Left cardiac atrium (tissue), 4 donors: Measurements from ENCODE around the gene PEPD. TPM values are rescaled to one million over a fixed set of nuclear protein-coding genes. Genes with fewer than 3 reads are reported as not detected.

Experiments used
- ATAC-seq, 2 donors: fragments of 200-7000 bp; cut with Tn5 transposase; one replicate each; pipeline ENCODE4 v1.9.1; 2020; ENCODE audit warnings: mild to moderate bottlenecking in 2 of 2, moderate library complexity in 2 of 2
- DNase-seq: peaks from one replicate; pipeline ENCODE4 v3.0.0-alpha.2; 2020
- intact Hi-C, 2 donors: fragments of 100-400 bp; cut with DNase I; formaldehyde crosslinking; loops; one replicate each; pipeline versions ENCODE4 v1.14.1 to v1.15.1; 2022 to 2023
- total RNA-seq, 2 donors: library from RNA; stranded (reverse); fragmentation: NEBNext Ultra II Directional; extraction: Animal tissue kit (Norgen Biotek cat#: 25700); gene quantifications; one replicate each; pipeline ENCODE4 v1.2.1, GENCODE V29; 2021
- donor health status: DM: no; HTN: yes; CAD: no.
- donor health status: DM: no; HTN: yes; CAD: no; lungs with severe emphysema.
- donor health status: DM: yes; HTN: yes; CAD: no.
- donor health status: Dilated cardiomyopathy.

Gene PEPD
- total RNA-seq, 2 donors from 2014 or later: 40.3 to 51.7 TPM

GRCh38 chr19:33550768-33551167, 29.2 kb upstream of the PEPD start:
- ATAC-seq (no peak), DNase-seq (no peak)
- intact Hi-C loops: no loop called here

- intact Hi-C loops: no loop called here
- ATAC-seq (no peak), DNase-seq (no peak)
Measured at GRCh38 chr19:33547676-33548075, 26.1 kb upstream of the PEPD start.

DNA sequence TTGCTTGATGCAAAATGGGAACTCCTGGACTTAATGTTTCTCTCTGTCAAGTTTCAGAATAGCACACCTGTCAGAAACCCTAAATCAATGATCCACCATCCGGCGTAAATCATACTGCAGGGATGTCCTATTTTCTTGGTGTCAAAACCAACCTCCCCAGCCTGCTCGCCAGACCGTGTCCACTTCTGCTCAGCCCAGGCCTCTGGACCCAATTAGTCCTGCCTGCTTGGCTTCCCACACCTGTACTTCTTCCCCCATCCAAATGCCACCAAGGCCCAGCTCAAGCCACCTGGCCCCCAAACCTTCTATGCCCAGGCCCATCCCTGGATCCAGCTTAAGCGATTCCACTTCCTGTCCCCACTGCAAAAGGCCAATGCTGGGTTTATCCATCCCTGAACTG, 25.1 kb upstream of the PEPD start:
- no peak for DNase-seq
- ATAC-seq: no peak
- intact Hi-C loops: no loop called here

GRCh38 chr19:33545217-33545981, 23.8 kb upstream of the PEPD start:
- intact Hi-C loops: no loop called here
- no peak for ATAC-seq
- DNase-seq: no peak

GRCh38 chr19:33535226-33535625, 13.6 kb upstream of the PEPD start:
- intact Hi-C loops: no loop called here
- ATAC-seq (no peak), DNase-seq (no peak)

GRCh38 chr19:33532859-33533460, 11.4 kb upstream of the PEPD start:
- no peak for ATAC-seq
- intact Hi-C loops: no loop called here

DNA sequence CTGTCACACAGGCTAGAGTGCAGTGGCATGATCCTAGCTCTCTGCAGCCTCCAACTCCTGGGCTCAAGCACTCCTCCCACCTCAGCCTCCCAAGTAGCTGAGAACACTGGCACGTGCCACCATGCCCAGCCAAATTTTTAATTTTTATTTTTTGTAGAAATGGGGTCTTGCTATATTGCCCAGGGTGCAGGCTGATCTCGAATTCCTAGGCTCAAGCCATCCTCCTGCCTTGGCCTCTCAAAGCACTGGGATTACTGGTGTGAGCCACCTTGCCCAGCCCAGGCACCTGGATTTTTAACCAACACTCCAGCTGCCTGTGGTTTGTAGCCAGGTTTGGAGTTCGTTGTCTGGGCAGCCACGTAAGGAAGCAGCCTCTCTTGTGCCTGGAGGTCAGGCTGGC, 9.3 kb upstream of the PEPD start:
- intact Hi-C loops: no loop called here
- no peak for ATAC-seq
- DNase-seq: no peak

More at GRCh38 chr19:33532859-33533460, 11.4 kb upstream of the PEPD start:
- no peak for DNase-seq

DNA sequence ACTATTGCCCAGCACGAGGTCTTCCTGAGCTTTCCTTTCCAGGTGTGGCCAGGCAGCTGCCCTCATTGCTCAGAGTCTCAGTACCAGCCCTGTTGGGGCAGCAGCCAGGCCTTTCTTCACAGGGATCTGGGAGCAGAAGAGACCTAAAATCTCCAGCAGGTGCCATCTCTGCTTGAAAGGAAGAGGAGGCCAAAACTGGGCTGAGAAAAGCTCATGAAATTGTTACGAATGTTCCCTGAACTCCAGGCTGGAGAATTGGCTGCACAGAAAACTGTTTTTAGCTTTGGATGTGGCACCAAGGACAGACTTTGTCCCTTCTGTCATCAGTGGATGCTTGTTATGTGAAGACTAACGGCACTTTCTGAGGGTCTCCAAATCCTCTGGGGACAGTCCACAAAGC, 8.7 kb upstream of the PEPD start:
- intact Hi-C loops: no loop called here
- ATAC-seq: no peak
- no peak for DNase-seq

DNA sequence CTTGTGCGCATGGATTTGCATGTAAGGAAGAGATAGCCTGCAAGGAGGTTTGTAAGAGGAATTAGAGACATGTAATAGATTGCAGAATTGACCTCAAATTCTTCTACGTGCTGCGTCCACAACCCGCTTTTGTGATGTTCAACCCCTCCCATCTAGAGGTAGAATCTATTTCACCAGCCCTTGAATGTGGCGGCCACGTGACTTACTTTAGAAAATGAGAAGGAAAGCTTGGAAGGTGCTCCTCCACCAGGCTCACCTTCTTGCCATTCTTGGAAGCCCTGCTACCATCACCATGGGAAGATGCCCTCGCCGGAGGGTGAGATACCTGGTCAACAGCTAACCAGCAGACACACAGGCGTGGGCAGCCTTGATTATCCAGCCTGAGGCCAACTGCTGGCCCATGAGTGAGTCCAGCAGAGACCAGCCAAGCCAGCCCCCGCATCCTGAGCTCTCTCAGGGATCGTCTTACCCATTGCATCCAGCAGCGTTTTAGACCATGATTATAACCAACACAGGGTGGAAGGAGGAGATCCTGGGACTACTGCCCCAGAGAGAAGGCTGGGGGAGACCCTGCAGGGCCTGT, 7.6 kb upstream of the PEPD start:
- intact Hi-C loops: no loop called here
- no peak for DNase-seq
- ATAC-seq: no peak

GRCh38 chr19:33528404-33528803, 6.8 kb upstream of the PEPD start:
- DNase-seq (no peak), ATAC-seq (no peak)
- intact Hi-C loops: no loop called here

GRCh38 chr19:33527125-33527524, 5.5 kb upstream of the PEPD start:
- intact Hi-C loops: no loop called here

GRCh38 chr19:33524024-33524664, 2.6 kb upstream of the PEPD start:
- ATAC-seq (no peak), DNase-seq (no peak)
- intact Hi-C loops: no loop called here

More at GRCh38 chr19:33527125-33527524, 5.5 kb upstream of the PEPD start:
- DNase-seq (no peak), ATAC-seq (no peak)

DNA sequence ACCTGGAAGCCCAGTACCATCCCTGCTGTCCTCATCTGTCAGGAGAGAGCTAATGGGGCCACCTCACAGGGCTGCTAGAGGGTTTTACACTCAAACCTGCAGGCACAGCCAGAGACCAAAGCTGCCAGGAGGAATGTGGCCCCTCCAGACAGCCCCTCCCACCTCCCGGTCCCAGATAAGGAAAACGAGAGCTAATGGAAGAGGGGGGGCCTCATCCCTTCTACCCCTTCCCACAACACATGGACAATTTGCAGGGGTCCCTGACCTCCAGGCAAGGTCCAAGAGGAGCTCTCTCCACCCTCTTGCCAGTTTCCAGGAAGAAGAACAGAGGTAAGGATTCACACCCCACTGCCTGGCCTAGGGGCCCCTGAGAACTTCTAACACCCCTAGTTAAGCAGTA, 1.6 kb upstream of the PEPD start:
- DNase-seq (no peak), ATAC-seq (no peak)
- intact Hi-C loops: no loop called here

DNA sequence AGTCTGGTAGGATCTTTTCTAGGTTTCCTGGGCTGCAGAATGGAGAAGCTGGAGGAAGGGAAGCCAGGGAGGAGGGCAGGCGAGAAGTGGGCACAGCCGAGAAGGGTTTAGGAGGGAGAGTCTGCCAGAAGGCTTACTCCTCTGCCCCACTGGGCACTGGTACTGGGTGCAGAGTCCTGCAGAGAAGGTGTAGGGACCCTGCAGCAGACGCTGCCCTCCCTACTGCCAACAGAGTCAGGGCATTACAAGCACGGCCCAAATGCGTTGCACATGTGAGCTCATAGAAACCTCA, 726 bp upstream of the PEPD start:
- ATAC-seq (no peak), DNase-seq (no peak)
- intact Hi-C loops: no loop called here

DNA sequence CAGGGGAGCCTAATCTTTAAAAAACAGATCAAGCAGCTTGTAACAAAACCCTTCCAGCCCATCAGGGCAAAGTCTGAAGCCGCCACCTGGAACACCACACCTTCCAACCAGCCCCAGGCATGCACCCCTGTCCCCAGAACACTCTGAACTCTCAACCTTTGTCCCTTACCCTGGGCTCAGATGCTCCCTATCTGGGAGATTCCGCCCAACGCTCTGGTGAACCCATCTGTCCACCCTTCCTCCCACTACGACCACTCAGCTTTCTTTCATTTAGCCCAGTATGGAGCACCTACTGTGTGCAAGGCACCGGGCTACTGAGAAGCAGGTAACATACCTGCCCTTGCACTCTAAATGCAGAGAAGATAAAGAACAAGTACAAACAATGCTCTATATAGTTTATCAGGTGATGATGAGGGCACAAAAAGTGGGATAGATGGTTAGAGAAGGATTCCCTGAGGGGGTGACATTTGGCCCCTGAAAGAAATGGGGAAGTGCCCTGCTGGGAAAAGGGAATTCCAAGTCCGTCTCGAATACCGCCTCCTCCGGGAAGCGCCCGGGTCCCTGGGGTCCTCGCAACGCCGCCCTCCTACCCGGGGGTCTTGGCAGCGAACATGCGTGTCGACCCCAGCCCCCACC, 629 bp downstream of the PEPD start:
- DNase-seq (no peak), ATAC-seq (no peak)
- intact Hi-C loops: no loop called here

DNA sequence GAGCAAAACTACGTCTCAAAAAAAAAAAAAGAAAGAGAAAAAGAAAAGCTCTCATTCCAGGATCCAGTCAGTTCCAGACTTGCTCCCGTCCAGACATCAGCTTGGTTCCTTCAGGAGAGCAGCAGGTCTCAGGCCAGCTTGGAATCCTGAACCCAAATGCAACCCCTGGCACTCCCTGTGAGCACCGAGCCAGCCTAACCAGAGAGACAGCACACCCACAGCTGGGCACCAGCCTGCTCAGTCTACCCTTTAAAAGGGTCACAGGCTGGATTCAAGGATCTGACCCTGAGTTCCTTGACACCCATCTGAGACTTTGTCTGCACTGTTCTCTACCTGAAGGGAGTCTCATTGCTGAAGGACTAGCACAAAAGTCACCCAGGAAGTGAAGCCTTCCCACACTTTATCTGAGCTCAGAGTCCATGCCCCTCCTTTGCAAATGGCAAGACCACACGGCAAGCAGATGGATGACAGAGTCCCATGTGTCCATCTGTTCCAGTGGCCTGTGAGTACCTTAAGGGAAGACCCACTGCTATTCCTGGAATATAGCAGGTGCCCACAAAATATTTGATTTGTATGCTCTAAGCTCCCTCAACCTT, 1.4 kb downstream of the PEPD start:
- no peak for DNase-seq
- no peak for ATAC-seq
- intact Hi-C loops: no loop called here

DNA sequence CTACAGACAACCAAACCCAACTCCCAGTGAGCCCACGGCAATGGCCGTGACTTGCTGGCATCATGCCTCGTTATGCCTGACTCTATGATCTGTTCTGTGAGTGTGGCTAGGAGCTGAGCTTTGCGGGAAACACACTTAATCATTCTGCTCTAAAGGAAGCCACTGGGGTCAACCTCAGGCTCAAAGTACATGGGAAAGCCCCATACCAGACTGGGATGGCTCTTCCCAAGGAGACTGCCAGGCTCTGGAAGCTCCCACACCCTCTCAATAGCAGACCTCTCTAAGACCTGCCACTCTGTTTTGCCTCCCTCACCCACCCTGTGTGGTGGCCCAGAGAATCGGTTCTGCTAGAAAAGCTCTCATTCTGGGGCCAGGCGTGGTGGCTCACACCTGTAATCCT, 2.2 kb downstream of the PEPD start:
- DNase-seq: no peak
- intact Hi-C loops: no loop called here
- no peak for ATAC-seq

GRCh38 chr19:33518541-33518940, 3.0 kb downstream of the PEPD start:
- ATAC-seq: no peak
- no peak for DNase-seq
- intact Hi-C loops: no loop called here

DNA sequence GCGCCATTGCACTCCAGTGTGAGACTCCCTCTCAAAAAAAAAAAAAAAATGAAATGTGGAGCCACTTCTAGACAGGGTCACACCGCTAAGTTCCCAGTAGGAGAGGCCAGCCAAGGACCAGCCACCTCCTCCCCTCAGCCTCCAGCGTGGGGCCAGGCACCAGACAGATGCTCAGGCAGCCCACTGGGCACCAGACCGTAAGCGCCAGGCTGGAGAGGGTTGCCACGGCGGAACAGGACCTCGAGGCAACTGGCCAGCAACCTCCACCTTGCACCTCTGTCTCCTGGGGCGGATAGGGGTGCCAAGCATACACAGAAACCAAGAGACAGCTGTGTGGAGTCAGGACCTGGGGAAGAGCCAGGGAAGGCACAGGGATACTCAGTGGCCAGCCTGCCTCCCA, 3.7 kb downstream of the PEPD start:
- ATAC-seq (no peak), DNase-seq (no peak)
- intact Hi-C loops: no loop called here

- intact Hi-C loops: no loop called here
- no peak for DNase-seq
- no peak for ATAC-seq
Measured at GRCh38 chr19:33515921-33516320, 5.7 kb downstream of the PEPD start.
